Mucosa of descending colon (tissue), 3 donors: ENCODE data around the gene SLC9A9. TPM values are rescaled to one million over a fixed set of nuclear protein-coding genes. Genes with fewer than 3 reads are reported as not detected.

Experiments used
- ATAC-seq: fragments of 200-7000 bp; cut with Tn5 transposase; one replicate; pipeline ENCODE4 v1.9.1; 2020; ENCODE audit warnings: mild to moderate bottlenecking, moderate library complexity
- DNase-seq, 3 donors: peaks; one replicate each; pipeline ENCODE4 v3.0.0-alpha.2; 2020
- H3K36me3 ChIP-seq: fragments of 200-600 bp; one replicate; pipeline ENCODE4 v1.8.0; 2021; ENCODE audit warnings: low read depth, mild to moderate bottlenecking
- H3K4me1 ChIP-seq: fragments of 200-600 bp; one replicate; pipeline ENCODE4 v1.8.0; 2021; ENCODE audit warnings: low read depth, mild to moderate bottlenecking
- H3K4me3 ChIP-seq: fragments of 200-600 bp; one replicate; pipeline ENCODE4 v1.8.0; 2021; ENCODE audit warnings: mild to moderate bottlenecking
- H3K9me3 ChIP-seq: fragments of 200-600 bp; one replicate; pipeline ENCODE4 v1.8.0; 2021; ENCODE audit warnings: mild to moderate bottlenecking
- CTCF ChIP-seq: fragments of 200-600 bp; IDR thresholded peaks from one replicate; pipeline ENCODE4 v1.8.0; 2022; ENCODE audit warnings: antibody characterized with exemption, mild to moderate bottlenecking
- intact Hi-C, 2 donors: fragments of 100-400 bp; cut with DNase I in 1 of 2; cut with micrococcal nuclease in 1 of 2; formaldehyde crosslinking; loops; one replicate each; pipeline versions ENCODE4 v1.11.0 to v1.11.1; 2022; cut with DNase I, micrococcal nuclease
- total RNA-seq, 3 donors: library from RNA; stranded (reverse); fragmentation: NEBNext Ultra II Directional in 2 of 3; extraction: Animal tissue kit (Norgen Biotek cat#: 25700) in 2 of 3; gene quantifications; one replicate each; pipeline versions ENCODE4 v1.2.1 to v1.2.4, GENCODE V29; 2021 to 2023
- donor health status: DM: no; HTN: no; CAD: no; lungs with moderate emphysema.
- donor health status: DM: no; HTN: no; CAD: no.
- donor health status: DM: no; HTN: yes; CAD: no.

Gene SLC9A9
- total RNA-seq, 3 donors from 2014 or later, result 3.2 to 18.2 (median 6.8) TPM

GRCh38 chr3:143234526-143234925 is 613.7 kb downstream of the SLC9A9 start:
- intact Hi-C loops, result no loop called here
- no peak for TF ChIP-seq CTCF
- no peak for ATAC-seq
- no peak overlapping the region for H3K4me3 ChIP-seq
- no peak for DNase-seq
- H3K4me1 ChIP-seq, result no peaks in the 10 kb centered on the region
- no peaks in the 10 kb centered on the region for H3K9me3 ChIP-seq
- H3K36me3 ChIP-seq, result no peaks in the 10 kb centered on the region

GRCh38 chr3:143232981-143233380 is 615.3 kb downstream of the SLC9A9 start:
- no peak overlapping the region for H3K4me3 ChIP-seq
- H3K4me1 ChIP-seq, result no peaks in the 10 kb centered on the region
- intact Hi-C loops, result no loop called here
- no peak for TF ChIP-seq CTCF
- ATAC-seq (no peak), DNase-seq (no peak)
- no peaks in the 10 kb centered on the region for H3K9me3 ChIP-seq
- H3K36me3 ChIP-seq, result no peaks in the 10 kb centered on the region

- no peak for ATAC-seq
- Histone ChIP-seq H3K9me3 (no peaks in the 10 kb centered on the region), H3K36me3 (no peaks in the 10 kb centered on the region), H3K4me1 (peaks cover 4% of the 10 kb centered on the region), H3K4me3 (no peak overlapping the region)
- no peak for TF ChIP-seq CTCF
- DNase-seq, result no peak
- intact Hi-C loops, result no loop called here
Measured at GRCh38 chr3:143228405-143228804, 619.9 kb downstream of the SLC9A9 start.

- DNase-seq, result peak in 1 of 3 donors; percentile 51
- no peak for TF ChIP-seq CTCF
- peak; percentile 50 for ATAC-seq
- Histone ChIP-seq H3K9me3 (no peaks in the 10 kb centered on the region), H3K36me3 (no peaks in the 10 kb centered on the region), H3K4me3 (no peak overlapping the region), H3K4me1 (peaks cover 4% of the 10 kb centered on the region)
- intact Hi-C loops, result no loop called here
Measured at GRCh38 chr3:143226678-143227291, 621.5 kb downstream of the SLC9A9 start.

- Histone ChIP-seq H3K9me3 (no peaks in the 10 kb centered on the region), H3K4me3 (no peak overlapping the region), H3K36me3 (no peaks in the 10 kb centered on the region), H3K4me1 (peaks cover 4% of the 10 kb centered on the region)
- DNase-seq (no peak), ATAC-seq (no peak)
- TF ChIP-seq CTCF, result no peak
- intact Hi-C loops, result no loop called here
Measured at GRCh38 chr3:143224716-143225115, 623.6 kb downstream of the SLC9A9 start.

- no peak for ATAC-seq
- Histone ChIP-seq H3K4me3 (no peak overlapping the region), H3K9me3 (no peaks in the 10 kb centered on the region), H3K4me1 (peaks cover 4% of the 10 kb centered on the region), H3K36me3 (no peaks in the 10 kb centered on the region)
- DNase-seq, result no peak
- TF ChIP-seq CTCF, result no peak
- intact Hi-C loops, result no loop called here
Measured at GRCh38 chr3:143222981-143223380, 625.3 kb downstream of the SLC9A9 start.
